Stimulated activated CD8-positive, alpha-beta memory T cell treated with anti-CD3 and anti-CD28 coated beads, Interleukin-7, amount 100 ng/mL, for 4 hours (primary cell): ENCODE results near the gene OSBPL10.

Experiments used
- DNase-seq, 2 donors: peaks; one replicate each; pipeline ENCODE4 v3.0.0-alpha.2; 2020; ENCODE audit warnings: low read depth in 2 of 2

The OSBPL10 gene

DNA sequence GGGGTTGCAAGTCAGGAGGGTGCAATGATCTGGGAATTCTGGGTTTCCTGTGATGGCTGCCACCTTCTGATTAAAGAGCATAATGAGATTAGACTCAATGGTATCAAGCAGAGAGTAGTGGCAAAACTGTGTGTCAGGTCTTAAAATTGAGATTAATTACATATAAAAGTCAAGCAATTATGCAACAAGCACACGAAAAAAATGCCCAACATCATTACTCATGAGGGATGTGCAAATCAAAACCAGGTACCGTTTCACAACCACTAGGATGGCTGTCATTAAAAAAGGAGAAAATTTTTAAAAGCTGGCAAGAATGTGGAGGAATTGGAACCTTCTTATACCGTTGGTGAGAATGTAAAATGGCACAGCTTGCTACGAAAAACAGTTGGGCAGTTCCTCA is 205.0 kb downstream of the OSBPL10 start:
- no peak for DNase-seq

DNA sequence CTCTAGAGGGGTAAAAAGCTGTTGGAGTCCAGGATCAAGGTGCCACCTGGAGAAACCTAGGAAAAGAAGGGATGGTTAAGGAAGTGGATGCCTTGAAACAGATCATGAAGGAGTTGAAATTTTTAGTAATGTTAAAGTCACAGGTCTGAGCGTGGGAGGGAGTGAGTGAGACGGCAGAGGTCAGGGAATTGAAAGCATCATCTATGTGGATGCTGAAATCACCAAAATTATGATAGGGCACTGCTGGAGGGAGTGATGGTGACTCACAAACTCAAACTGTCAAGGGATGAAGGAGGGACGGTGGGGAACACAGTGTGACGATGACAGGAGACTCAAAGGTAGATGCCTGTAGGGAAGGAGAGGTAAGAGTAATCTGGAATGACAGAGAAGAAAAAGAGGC is 205.7 kb downstream of the OSBPL10 start:
- DNase-seq, result no peak

DNA sequence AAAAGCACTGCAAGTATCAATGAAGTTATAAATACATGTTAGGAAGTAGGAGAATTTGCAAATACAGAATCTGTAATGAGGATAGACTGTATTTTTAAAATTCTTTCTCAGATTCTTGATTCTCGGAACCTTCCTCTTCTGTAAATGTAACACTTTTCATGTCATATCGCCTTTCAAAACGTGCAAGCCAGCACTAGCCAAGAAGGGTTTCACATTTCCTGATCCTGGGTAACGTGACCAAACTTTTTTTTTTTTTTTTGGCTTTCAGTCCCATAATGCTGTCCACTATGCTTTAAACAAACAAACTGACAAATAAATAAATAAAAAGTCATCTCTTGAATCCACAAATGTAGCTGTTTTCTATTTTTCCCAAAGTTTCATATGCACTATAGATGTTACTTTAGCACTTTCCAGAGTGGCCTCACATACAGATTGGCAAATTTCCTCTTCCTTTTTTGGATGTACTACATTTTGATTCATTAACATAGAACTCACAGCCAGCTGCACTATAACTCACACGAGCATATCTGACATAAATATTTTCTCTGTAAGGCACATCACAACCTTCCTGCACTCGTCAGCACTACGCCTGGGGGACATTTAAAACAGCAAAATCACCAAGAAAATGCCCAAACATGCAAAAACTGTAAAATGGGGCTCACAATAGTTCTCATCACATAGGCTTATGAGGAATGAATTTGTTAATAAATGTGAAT is 208.1 kb downstream of the OSBPL10 start:
- no peak for DNase-seq

DNA sequence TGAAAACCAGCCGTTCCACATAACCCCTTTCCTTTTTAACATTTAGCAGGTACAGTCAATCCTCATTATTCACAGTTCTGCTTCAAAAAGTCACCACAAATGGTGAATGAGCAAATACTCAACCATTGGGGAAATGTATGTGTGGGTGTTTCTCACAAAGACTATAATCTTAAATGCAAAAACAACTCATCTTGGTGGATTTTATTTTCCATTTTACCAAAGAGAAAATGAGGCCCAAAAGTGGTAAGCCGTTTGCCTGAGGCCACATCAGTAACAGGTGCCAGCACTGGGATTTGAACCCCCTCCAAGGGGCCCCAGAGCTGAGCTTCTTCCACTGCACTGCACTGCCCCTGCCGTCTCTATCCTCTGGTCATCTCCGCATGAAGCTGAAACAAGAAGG is 208.8 kb downstream of the OSBPL10 start:
- DNase-seq, result no peak

DNA sequence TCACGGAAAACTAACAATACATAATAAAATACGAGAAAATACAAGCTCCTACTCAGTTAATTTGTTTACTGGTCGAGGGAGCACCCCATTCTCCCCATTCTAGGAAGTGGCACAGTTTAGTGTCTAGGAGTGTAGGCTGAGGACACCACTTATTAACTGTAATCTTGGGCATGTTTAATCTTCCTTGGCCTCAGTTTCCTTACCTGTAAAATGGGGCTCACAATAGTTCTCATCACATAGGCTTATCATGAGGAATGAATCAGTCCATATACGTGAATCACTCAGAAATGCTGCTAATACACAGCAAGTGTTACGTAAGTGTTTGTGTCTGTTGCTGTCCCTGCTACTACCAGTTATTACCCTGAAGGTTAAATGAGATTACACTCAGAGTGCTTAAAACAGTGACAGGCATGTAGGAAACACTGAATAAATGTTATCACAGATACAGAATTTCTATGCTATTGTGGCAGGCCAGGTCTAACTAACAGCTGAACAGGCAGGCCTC is 210.2 kb downstream of the OSBPL10 start:
- DNase-seq, result no peak

DNA sequence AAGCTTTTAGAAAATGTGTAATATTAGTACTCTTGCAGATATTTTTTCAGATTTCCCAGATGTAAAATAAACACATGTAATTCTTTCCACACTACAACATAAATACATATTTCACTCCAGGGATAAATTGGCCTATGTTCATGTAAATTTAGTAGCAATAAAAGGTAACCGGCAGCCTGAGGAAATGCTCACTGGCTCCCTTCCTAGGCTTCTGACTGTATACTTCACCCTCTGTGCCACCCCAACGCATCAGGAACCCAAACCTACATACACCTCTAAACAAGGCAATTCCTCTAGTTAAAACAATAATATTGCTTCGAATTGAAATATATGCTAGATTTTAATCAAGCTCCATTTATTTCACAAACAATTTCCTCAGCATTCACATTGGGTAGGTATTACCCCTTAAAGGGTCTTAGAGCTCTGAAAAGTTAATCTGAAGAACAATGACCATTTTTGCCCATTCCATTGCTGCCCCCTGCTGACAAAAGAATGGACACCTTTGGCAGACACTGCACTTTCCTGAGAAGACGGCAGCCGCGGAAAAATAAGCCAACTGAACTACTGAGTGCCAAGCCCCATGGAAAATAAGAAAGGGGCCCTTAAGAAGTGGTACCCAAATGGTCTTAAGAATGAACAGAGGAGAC is 212.5 kb downstream of the OSBPL10 start:
- DNase-seq, result peak; percentile 5 to 24

DNA sequence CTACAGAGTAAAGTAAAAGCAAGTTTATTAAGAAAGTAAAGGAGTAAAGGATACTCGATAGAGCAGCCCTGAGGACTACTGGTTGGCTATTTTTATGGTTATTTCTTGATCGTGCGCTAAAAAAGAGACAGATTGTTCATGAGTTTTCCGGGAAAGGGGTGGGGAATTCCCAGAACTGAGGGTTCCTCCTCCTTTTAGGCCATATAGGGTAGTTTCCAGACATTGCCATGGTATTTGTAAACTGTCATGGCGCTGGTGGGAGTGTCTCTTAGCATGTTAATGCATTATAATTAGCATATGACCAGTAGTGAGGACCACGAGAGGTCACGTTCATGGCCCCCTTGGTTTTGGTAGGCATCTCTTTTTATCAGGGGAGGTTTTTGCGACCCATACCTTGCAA is 213.1 kb downstream of the OSBPL10 start:
- DNase-seq, result no peak

DNA sequence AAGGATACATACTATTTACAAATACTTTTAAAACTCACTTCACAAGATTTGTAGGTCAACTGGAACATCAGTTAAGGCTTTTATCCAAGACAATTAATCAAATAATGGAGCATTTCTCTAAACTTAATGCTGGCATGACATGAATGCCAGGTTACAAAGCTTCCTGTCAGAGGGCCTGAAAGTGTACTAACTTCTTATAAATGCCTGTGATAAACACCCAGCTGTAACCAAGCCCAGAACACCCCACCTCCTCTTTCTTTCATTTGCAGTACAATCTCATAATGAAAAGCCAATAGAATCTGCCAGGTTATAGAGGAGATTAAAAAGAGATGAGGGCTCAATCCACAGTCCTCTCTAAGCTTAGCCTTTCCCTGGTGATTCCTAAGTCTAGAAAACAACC is 214.4 kb downstream of the OSBPL10 start:
- DNase-seq, result no peak

DNA sequence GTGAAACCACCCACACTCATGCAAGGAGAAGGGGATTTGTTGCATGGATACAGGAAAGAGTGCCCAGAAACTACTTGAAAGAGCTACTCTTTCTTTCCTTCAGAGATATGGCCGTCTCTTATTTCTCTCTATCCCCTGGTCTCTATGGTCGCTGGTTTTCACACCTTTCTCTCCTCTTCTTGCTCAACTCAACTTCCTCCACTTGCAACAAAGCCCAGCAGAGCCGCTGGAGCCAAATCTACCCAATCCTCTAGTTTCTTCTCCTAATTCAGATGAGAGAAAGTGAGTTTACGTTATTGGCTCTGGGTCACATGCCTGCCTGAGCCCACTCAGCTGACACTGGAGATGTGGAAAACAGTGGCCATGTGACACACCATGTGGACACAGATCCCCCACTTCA is 215.2 kb downstream of the OSBPL10 start:
- no peak for DNase-seq

DNA sequence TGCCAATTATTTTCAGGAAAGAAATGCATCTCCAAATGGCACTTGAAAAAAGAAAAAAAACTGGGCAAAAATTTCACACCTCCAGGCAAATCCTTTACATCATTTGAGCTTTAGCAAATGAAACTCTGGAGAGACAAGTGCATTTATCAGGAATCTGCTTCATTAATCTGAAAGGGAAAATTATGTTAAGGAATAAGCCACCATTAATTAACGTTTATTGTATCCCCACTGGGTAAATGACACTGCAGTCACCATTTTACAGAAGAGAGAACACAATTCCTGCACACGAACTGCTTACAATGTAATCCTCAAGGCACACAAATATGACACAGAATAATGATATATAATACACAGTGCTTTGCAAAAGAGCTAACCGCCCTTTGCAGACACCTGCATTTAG is 217.3 kb downstream of the OSBPL10 start:
- DNase-seq, result no peak

DNA sequence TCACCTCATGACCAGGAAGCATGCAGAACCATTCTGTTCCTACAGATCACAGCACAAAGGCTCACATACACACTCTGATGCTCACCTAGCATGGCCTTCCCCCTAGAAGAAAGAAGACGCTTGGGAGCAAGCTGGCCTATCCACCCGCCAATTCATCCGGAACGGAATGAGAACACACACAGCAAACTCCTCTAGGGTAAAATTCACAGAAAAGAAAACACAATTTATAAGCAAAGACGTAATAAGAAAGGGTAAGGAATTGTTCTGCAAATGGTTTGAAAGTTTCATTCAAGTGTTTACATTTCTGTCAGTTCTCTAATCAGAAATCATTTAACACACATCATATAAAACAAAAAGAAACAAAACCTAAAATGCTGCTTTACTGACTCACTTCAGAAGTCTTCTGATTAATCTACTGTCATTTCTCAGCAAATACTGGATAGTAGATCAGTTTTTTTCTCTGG is 218.1 kb downstream of the OSBPL10 start:
- no peak for DNase-seq

DNA sequence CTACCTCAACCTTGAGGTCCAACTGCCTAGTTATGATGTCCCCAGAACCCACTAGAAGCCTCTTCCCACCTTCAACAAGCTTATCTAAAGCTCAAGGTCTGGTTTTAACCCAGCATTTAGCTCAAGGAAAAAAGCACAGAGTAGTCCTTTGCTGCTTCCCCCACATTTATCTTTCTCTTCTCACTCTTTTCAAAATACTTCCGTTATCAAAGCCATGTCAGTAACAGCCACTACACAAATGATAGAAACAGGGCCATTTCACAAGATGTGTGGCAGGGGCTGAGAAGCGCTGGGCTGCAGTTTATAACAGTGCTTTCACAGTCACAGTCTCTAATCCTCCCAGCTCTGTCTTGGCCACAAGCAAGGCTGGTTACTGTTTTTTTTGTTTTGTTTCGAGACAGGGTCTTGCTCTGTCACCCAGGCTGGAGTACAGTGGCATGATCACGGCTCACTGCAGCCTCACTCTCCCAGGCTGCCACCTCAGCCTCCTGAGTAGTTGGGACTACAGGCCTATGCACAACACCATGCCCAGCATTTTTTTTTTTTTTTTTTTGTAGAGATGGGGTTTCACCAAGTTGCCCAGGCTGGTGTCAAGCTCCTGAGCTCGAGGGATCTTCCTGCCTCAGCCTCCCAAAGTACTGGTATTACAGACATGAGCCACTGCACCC is 218.8 kb downstream of the OSBPL10 start:
- DNase-seq, result no peak

DNA sequence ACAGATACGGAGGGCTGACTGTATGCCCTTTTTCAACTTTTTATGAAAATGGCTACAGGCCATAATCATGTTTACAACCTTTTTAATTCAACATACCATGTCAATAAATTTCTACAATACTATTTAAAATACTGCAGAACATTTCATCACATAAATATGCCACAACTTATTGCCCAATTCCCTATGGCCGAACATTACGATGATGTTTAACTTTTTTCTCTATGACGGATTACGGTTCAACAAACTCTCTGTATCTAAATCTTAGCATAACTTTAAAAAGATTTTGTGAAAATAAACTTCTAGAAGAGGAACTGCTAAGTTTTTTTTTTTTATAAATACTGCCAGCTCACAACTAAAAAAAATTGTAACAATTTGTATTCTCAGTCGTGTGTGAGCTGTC is 220.4 kb downstream of the OSBPL10 start:
- DNase-seq, result no peak

DNA sequence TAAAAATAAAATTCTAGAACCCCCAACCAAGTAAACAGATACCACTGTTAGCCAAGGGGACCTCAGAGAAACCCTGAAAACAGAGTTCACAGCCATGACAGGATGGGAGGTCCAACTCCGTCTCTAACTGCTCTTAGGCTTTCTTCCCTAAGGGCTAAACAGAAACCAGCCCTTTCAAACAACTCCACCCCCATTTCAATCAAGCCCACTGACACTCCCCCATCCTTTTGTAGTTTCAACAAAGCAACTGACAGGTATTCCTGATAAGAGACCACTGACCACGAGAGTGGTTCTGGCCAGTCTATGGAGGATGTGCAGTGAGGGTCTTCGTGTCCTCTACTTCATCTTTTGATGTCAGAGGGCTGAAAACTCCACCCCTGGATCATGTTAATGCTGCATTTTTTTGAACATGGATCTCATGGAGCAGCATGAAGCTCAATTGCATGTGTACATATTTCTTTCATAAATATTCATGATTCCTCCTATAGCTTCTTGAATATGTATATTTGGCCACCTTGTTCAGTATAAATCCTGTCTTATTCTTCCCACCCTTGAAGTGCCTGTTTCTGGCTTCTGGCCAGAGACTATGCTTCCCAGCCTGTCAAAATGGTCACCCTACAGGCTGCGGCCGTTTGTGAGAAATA is 222.6 kb downstream of the OSBPL10 start:
- no peak for DNase-seq

DNA sequence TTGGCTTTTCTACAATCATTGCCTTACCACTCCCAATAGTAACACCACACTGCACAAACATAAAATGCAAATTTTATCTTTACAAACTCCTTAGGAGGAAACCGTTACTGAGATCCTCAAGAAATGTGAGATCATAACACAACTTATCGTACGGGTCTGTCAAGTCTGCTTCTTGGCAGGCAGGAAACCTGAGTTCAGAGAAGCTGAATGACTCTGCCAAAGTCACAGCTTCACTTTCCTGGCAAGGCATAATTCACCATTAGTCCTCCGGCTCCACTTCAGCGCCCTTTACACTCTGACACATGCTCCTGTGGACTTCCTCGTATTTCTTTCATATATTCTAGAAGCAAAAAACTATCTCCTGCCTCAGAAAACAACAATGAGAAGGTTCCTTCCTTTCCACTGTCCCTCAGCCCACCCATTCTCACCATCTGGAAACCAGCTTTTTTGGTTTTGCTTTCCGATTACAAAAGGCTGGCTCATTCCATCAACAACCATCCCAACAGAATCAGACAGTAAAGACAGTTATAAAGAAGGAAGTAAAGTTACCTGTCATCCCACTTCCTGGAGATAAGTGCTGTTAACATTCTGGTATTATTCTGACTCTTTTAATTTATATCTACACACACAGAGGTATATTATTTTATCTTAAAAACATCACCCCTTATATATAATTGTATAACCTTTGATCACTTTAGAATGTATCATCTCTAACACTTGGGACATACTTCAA is 225.0 kb downstream of the OSBPL10 start:
- DNase-seq, result no peak

DNA sequence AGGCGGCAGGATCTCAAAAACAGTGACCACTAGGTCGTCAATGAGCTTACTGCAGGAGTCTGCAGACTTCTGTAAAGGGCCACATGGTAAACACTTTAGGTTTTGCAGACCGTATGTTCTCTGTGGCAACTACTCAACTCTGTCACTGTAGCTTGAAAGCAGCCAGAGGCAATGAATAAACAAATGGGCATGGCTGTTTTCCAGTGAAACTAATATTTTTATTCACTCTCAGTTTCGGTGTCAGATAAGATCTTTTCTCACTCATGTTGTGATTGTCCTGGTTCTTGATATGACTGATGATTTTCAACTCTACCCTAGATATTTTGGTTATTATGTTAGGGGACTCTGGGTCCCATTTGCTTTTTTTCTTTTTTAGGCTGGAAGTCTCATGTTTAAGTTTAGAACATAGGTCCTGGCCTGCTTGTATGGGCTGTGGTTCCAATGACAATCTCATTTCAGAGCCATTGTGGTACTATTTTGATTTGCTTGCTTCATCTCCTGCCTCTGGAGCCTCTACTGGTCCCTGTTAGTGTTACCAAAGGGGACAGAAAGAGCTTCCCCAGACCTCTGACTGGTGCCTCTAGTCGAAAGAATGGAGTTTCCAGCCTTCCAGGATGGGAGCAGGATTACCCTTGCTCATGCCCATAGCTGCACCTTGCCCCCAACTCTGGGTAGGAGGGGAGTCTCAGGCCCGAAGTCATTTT is 226.3 kb downstream of the OSBPL10 start:
- DNase-seq, result no peak

DNA sequence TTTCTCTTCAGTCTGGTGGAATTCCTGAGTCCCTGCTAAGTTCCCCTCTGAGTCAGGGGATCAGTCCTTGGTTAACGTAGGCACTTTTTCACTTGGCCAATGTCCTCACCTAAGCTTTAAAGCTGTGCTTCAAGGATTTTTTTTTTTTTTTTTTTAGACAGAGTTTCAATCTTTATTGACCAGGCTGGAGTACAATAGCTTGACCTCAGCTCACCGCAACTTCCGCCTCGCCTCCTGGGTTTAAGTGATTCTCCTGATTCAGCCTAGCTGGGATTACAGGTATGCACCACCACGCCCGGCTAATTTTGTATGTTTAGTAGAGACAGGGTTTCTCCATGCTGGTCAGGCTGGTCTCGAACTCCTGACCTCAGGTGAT is 228.0 kb downstream of the OSBPL10 start:
- no peak for DNase-seq

DNA sequence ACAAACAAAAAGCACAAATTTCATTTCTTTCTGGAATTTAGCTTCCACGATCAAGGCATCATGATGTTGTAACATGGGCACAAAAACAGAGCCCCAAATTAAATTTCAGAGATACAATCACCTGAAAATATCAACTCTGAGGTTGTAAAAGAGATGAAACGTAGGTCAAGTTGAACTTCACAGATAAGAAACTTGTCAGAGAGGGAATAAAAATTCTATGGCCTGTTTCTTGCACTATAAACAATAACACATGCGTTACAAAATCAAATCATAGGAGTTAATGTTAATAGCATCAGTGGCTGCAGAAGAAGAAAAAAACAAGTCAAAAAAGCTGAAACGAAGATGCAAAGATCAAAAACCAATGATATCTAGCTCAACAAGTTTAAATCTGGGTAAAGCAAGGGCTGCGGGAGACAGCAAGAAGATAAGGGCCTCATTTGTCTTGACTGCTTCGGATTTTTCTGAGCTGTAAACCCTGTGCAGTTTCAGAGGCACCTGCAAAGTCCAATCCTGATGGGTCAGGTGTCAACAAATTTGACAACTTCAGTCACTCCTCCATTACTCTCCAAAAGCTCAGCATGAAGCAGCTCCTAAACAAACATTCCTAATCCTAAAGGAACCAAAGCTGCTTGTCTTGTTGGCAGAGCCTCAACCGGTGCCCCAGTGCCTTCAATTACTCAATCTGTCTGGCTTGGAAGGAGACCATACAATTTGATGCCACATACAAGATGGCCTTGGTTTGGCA is 228.6 kb downstream of the OSBPL10 start:
- no peak for DNase-seq

DNA sequence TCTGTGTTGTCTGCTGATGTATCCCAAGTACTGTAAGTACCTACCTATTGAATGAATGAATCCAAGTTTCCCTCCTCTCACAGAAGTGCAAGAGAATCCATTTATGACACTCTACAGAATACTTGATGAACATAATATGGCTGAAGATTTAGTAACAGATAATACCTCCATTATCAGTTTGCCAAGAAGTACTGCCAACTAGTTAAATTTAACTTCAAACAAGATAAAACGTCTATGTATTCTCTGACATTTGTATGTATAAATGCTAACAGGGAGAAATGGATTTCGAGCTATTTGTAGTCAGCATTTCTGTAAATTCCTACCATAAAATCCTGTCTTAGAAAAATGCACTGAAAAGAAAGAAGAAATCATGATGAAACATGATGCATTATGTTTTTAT is 230.7 kb downstream of the OSBPL10 start:
- DNase-seq, result no peak

DNA sequence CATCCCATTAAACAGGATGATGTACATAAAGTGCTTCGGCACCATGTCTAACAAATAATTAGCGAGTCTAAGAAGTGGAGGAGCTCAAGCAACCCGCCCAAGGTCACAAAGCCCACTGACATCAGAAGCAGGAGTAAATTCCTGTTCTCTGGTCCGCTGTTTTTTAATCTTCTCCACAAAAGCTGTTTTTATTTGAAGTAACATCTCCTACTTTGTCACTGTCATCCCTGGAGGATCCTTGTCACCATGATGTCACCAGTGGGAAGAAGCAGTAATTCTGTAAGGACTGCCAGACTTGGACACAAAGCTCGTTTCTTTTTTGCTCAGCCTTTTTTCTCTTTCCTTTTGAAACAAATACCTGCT is 232.1 kb downstream of the OSBPL10 start:
- DNase-seq, result no peak
